Measurements from ENCODE around the gene PSMB5. TPM values are rescaled to one million over a fixed set of nuclear protein-coding genes. Genes with fewer than 3 reads are reported as not detected.

The PSMB5 gene
- total RNA-seq, 4 donors from 2014 or later: 304 to 543 (median 486) TPM

DNA sequence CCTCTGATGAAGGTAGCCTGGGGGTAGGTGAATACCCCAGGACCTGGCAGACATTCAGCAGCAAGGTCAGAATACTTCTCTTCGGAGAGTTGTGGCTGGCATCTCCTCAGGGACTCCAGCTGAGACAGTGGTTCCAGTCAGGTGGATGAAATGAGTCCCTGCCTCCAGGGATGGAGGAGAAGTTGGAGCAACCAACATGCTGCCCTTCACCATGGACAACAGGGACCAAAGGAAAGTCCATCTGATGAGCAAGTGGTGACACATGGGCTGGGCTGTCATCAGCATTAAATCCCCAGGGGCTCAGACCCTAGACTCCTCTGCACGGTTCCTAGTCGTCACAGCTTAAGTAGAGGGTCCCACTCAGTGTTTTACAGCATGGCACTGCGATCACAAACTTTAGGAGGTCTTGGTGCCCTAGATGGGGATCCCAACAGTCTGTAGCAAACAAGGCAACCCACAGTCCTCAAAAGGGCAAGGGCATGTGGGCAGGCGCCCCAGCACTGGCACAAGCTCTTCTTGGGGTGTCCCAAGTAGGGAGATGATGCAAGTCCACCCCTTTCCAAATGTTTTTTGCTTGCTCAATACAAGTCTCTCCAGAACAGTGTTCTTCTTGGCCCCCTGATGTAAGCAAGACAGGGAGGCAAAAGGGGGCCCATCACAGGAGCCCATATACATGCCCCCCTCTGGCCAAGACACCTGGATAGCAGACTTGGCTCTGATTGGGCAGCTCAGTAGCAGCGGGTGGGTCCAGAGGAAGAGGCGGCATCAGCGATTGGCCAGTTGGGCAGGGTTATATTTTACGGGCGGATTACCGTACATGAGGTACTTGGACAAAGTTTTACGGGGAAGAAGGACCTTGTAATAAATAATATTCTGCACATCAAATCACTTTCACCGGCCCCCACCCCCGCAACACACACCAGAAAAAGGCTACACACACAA lies 33.4 kb upstream of the PSMB5 start:
- Histone ChIP-seq H3K4me1 (peaks cover 25 to 32% of the 10 kb centered on the region in 2 donors), H3K9me3 (no peaks in the 10 kb centered on the region), H3K27me3 (no peaks in the 10 kb centered on the region), H3K27ac (peak overlapping the region in 3 of 4 donors; percentile 19 to 90 (median 88)), H3K4me3 (no peak overlapping the region), H3K36me3 (peaks cover under 1 to 68% of the 10 kb centered on the region in 2 donors)
- TF ChIP-seq, protein P1, sequence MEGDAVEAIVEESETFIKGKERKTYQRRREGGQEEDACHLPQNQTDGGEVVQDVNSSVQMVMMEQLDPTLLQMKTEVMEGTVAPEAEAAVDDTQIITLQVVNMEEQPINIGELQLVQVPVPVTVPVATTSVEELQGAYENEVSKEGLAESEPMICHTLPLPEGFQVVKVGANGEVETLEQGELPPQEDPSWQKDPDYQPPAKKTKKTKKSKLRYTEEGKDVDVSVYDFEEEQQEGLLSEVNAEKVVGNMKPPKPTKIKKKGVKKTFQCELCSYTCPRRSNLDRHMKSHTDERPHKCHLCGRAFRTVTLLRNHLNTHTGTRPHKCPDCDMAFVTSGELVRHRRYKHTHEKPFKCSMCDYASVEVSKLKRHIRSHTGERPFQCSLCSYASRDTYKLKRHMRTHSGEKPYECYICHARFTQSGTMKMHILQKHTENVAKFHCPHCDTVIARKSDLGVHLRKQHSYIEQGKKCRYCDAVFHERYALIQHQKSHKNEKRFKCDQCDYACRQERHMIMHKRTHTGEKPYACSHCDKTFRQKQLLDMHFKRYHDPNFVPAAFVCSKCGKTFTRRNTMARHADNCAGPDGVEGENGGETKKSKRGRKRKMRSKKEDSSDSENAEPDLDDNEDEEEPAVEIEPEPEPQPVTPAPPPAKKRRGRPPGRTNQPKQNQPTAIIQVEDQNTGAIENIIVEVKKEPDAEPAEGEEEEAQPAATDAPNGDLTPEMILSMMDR (IDR thresholded peaks at IDR 0.05 in 4 of 5, conservative IDR thresholded peaks at IDR 0.05 in 1 of 5): no peak
- TF ChIP-seq POLR2A (IDR thresholded peaks at IDR 0.05): no peak
- DNase-seq (no peak), ATAC-seq (no peak)
- intact Hi-C loops (cut with DNase I; ENCODE audit: low total_unique reads): no loop called here
- in situ Hi-C loops (cut with MboI; ENCODE audit: low sequenced_read_pairs in 4 of 4): no loop called here

DNA sequence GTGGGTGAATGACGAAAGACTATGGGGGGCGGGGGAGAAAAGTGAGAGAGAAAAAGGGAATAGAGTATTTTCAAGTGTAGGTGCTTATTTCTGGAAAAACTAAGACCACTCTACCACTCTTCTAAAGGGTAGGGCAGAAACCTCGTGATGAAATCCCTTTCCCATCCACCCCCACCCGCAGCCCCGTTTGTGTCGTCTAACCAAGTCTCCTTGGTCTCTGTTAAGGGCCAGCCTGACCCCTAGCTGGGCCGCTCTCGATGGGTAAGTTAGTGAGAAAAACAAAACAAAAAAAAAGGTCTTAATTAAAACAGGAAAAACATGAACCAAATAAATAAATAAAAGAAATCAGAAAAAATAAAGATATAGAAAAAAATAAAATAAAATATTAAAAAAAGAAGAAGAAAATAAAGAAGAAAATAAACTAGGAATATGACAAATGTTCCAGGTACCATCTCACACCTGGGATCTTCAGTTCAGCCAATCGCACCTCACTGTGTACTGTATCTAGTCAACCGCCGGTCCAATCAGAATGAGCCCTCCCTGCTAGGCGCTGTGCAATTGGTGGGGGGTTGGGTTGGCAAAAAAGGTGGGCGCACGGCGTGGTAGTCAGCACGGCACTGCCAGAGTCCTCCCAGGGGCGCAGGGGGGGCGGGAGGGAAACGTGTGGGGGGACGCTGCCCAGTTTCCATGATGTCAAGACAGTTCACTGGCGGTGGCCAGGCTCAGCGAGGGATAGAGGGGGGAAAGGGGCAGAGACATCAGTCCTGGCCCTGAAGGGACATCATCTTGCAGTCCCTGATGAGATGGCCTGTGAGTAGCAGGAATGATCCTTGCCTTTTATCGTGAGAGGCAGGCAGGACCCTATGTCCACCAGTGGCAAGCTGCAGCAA lies 32.4 kb upstream of the PSMB5 start:
- TF ChIP-seq POLR2A (IDR thresholded peaks at IDR 0.05): no peak
- TF ChIP-seq, protein P1 (IDR thresholded peaks at IDR 0.05 in 4 of 5, conservative IDR thresholded peaks at IDR 0.05 in 1 of 5): no peak
- H3K27ac ChIP-seq: peak overlapping the region in 1 of 4 donors; percentile 35
- no peaks in the 10 kb centered on the region for H3K9me3 ChIP-seq
- H3K27me3 ChIP-seq: no peaks in the 10 kb centered on the region
- DNase-seq (no peak), ATAC-seq (no peak)
- H3K4me1 ChIP-seq: peaks cover 17 to 29% of the 10 kb centered on the region in 2 donors
- in situ Hi-C loops (cut with MboI; ENCODE audit: low sequenced_read_pairs in 4 of 4) (no loop called here), intact Hi-C loops (cut with DNase I; ENCODE audit: low total_unique reads) (no loop called here)
- H3K4me3 ChIP-seq: no peak overlapping the region
- H3K36me3 ChIP-seq: peaks cover 3 to 68% of the 10 kb centered on the region in 2 donors

DNA sequence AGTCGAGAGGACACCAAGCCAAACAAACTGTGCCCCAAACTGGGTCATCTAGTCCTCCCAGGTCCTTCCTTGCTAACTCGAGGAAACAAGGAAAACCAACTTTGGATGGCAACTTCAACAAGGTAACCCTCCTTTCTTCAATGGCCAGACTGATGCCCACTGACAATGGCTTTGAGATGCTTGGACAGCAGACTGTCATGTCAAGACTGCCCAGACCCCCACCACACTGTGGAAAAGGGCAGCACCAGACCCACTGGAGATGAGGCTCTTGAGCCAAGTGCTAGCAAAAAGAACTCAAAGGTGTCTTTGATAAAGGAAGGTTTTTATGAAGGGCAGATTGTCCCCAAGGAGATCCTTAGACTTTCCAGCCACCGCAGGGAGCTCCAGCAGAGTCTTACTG lies 31.7 kb upstream of the PSMB5 start:
- TF ChIP-seq POLR2A (IDR thresholded peaks at IDR 0.05): no peak
- TF ChIP-seq, protein P1 (IDR thresholded peaks at IDR 0.05 in 4 of 5, conservative IDR thresholded peaks at IDR 0.05 in 1 of 5): no peak
- Histone ChIP-seq H3K4me3 (no peak overlapping the region), H3K27me3 (no peaks in the 10 kb centered on the region), H3K27ac (peak overlapping the region in 1 of 4 donors; percentile 35), H3K9me3 (no peaks in the 10 kb centered on the region), H3K36me3 (peaks cover 3 to 72% of the 10 kb centered on the region in 2 donors), H3K4me1 (peaks cover 11 to 25% of the 10 kb centered on the region in 2 donors)
- DNase-seq (no peak), ATAC-seq (no peak)
- intact Hi-C loops (cut with DNase I; ENCODE audit: low total_unique reads) (no loop called here), in situ Hi-C loops (cut with MboI; ENCODE audit: low sequenced_read_pairs in 4 of 4) (no loop called here)

DNA sequence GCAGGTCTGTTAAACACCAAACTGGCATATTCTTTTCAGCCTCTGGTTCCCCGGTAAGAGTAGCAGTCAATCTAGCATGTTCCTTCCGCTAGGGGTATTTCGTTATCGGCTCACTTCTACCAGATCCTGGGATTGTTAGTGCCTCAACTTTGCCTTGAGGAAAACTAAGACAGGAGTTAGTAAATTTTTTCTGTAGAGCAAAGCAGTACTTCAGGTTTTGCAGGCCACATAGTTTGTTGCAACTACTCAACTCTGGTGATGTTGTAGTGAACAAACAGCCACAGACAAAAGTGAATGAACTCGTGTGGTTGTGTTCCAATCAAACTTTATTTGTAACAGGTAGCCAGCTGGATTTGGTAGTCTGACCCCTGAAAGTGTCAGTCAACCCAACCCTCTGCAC lies 28.9 kb upstream of the PSMB5 start:
- DNase-seq (no peak), ATAC-seq (no peak)
- Histone ChIP-seq H3K9me3 (no peaks in the 10 kb centered on the region), H3K4me3 (no peak overlapping the region), H3K4me1 (peaks cover 0 to 11% of the 10 kb centered on the region in 2 donors), H3K36me3 (peaks cover 3 to 98% of the 10 kb centered on the region in 2 donors), H3K27me3 (no peaks in the 10 kb centered on the region), H3K27ac (no peak overlapping the region)
- in situ Hi-C loops (cut with MboI; ENCODE audit: low sequenced_read_pairs in 4 of 4): loop anchor here in 2 of 4 donors (5.0 kb wide), 1 partner anchor 71 kb away; no protein-coding TSS in a partner anchor
- intact Hi-C loops (cut with DNase I; ENCODE audit: low total_unique reads): no loop called here
- TF ChIP-seq, protein P1 (IDR thresholded peaks at IDR 0.05 in 4 of 5, conservative IDR thresholded peaks at IDR 0.05 in 1 of 5): no peak
- no peak for TF ChIP-seq POLR2A (IDR thresholded peaks at IDR 0.05)

All from gastrocnemius medialis (tissue), 4 donors.